ENCODE data around the gene ZBTB42.

ZBTB42 gene

GRCh38 chr14:104775073-104775489 is 25.8 kb upstream of the ZBTB42 start:
- no peak for DNase-seq (ENCODE audit: low spot score)
- H3K4me3 ChIP-seq, result no peak overlapping the region
- no peak for TF ChIP-seq CTCF (IDR thresholded peaks at IDR 0.05)
- no peak overlapping the region for H3K27ac ChIP-seq

DNA sequence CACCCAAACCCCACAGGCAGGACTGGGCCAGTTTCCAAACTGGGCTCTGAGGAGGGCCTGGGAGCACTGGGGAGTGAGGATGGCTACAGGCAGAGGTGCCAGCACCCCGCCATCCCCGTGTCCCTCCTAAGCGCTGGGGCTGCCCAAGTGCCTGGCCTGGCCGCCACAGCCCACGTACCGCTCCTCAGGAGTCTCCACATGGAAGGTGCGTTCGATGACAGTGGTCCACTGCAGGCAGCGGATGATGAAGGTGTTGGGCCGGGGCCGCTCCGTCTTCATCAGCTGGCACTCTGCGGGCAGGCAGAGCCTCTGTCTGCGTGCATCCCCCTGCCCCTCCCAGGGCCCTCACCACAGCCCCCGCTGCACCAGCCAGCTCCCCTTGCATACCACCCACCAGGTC is 24.4 kb upstream of the ZBTB42 start:
- no peak for DNase-seq (ENCODE audit: low spot score)
- TF ChIP-seq CTCF (IDR thresholded peaks at IDR 0.05), result no peak
- no peak overlapping the region for H3K27ac ChIP-seq
- no peak overlapping the region for H3K4me3 ChIP-seq

GRCh38 chr14:104776961-104777807 is 23.7 kb upstream of the ZBTB42 start:
- DNase-seq (ENCODE audit: low spot score), result no peak
- H3K27ac ChIP-seq, result no peak overlapping the region
- TF ChIP-seq CTCF (IDR thresholded peaks at IDR 0.05), result no peak
- no peak overlapping the region for H3K4me3 ChIP-seq

- DNase-seq (ENCODE audit: low spot score), result no peak
- no peak for TF ChIP-seq CTCF (IDR thresholded peaks at IDR 0.05)
- Histone ChIP-seq H3K4me3 (no peak overlapping the region), H3K27ac (no peak overlapping the region)
Measured at GRCh38 chr14:104777808-104778249, 23.1 kb upstream of the ZBTB42 start.

DNA sequence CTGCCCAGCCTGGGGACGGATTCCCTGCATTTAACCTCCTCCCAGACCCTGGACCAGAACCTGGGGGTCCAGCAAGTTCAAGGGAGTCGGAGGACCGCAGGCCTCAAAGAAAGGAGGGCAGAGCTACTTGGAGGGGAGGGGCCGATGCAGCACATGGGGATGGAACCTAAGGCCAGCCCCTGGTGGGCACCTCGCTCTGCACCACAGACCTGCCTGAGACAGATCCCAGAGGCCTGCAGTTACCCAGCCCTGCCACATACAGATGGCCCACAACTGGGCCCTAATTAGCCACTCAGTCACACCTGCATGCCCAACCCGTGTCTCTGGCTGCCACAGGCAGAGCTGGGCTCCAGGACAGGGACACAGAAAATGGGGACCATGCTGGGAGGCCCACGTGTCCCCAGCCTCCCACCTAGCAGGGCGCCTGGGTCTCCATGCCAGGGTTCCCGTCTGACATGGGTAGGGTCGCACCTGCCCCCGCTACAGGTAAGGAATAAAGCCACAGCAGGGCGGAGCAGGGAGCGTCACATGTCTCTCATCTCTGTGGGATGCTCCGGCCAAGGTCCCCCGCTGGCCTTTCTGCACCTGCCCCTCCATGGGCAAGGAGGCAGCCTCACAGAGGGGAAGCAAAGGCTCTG is 22.1 kb upstream of the ZBTB42 start:
- TF ChIP-seq CTCF (IDR thresholded peaks at IDR 0.05), result no peak
- H3K4me3 ChIP-seq, result no peak overlapping the region
- H3K27ac ChIP-seq, result no peak overlapping the region
- DNase-seq (ENCODE audit: low spot score), result no peak

DNA sequence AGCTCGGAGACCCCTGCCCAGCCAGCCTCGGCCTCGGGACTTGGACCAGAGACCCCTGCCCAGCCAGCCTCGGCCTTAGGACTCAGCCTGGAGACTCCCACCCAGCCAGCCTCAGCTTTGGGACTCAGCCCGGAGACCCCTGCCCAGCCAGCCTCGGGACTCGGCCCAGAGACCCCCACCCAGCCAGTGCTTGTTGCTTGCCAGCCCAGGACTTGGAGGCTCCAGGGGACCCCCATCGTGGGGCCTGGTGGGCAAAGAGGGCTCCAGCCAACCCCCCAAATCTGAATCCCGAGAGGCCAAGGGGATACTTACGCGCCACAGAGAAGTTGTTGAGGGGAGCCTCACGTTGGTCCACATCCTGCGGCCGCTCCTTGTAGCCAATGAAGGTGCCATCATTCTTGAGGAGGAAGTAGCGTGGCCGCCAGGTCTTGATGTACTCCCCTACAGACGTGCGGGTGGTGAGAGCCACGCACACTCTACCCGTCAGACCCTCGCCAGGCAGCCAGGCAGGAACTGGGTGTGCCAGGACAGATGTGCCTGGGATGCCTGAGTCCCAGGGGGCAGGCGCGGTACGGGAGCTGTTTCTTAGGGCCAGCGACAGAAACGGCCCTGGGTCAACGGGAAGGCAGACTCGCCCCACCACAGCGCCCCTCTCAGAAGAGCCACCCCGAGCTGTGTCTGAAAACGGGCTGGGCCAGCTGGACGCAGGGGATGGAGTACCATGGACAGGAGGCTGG is 21.0 kb upstream of the ZBTB42 start:
- no peak overlapping the region for H3K4me3 ChIP-seq
- no peak overlapping the region for H3K27ac ChIP-seq
- DNase-seq (ENCODE audit: low spot score), result no peak
- TF ChIP-seq CTCF (IDR thresholded peaks at IDR 0.05), result no peak

Measured in coronary artery (tissue), 2 donors.